ENCODE results near the gene NOC2L. TPM values are rescaled to one million over a fixed set of nuclear protein-coding genes. Genes with fewer than 3 reads are reported as not detected.

Gene NOC2L
- total and polyA plus RNA-seq, 12 donors = 38.3 to 64.8 (median 43.5) TPM

DNA sequence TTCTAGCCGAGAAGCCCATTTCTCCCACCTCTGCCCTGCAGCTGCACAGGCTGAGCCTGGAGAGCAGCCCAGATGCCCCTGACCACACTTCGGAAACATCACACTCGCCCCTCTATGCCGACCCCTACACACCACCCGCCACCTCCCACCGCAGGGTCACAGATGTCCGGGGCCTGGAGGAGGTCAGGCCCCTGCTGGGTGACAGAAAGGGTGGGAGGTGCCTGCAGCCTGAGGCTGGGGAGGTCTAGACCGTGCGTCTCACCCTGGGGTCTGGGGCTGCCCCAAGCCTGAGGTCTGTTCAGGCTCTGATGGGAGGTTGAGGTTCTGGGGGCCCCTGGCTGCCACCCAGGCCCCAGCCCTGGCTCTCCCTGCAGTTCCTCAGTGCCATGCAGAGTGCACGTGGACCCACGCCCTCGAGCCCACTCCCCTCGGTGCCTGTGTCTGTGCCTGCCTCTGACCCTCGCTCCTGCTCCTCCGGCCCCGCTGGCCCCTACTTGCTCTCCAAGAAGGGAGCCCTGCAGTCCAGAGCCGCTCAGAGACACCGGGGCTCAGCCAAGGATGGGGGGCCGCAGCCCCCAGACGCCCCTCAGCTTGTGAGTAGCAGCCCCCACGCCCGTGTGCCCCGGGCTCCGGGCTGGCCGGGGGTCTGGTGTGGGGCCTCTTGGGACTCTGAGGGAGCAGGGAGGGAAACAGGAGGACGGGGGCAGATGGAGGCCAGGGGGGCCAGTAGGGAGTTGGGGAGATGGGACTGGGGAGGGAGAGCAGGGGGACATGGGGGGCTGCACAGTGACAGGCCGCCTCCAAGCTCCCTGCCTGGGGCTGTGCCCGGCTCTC is 14.6 kb upstream of the NOC2L start:
- ATAC-seq = peak in 5 of 8 donors; percentile 2 to 9 (median 4)
- WGBS, 2 donors = 65 to 78% methylated on average over 27 to 28 of the region's 28 CpGs
- TF ChIP-seq, protein P1, sequence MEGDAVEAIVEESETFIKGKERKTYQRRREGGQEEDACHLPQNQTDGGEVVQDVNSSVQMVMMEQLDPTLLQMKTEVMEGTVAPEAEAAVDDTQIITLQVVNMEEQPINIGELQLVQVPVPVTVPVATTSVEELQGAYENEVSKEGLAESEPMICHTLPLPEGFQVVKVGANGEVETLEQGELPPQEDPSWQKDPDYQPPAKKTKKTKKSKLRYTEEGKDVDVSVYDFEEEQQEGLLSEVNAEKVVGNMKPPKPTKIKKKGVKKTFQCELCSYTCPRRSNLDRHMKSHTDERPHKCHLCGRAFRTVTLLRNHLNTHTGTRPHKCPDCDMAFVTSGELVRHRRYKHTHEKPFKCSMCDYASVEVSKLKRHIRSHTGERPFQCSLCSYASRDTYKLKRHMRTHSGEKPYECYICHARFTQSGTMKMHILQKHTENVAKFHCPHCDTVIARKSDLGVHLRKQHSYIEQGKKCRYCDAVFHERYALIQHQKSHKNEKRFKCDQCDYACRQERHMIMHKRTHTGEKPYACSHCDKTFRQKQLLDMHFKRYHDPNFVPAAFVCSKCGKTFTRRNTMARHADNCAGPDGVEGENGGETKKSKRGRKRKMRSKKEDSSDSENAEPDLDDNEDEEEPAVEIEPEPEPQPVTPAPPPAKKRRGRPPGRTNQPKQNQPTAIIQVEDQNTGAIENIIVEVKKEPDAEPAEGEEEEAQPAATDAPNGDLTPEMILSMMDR (IDR thresholded peaks at IDR 0.05) = no peak
- DNase-seq = peak in 1 of 2 donors; percentile 27
- Histone ChIP-seq H3K9me3 (no peaks in the 10 kb centered on the region), H3K4me3 (no peak overlapping the region), H3K27ac (peak overlapping the region in 5 of 10 donors; percentile 4 to 50 (median 39)), H3K27me3 (peaks cover 14 to 78% (median 61%) of the 10 kb centered on the region in 7 donors), H3K36me3 (peaks cover 0 to 1% (median 0%) of the 10 kb centered on the region in 9 donors), H3K4me1 (peaks cover 0 to 39% (median 7%) of the 10 kb centered on the region in 9 donors)
- intact Hi-C loops (cut with DNase I) = no loop called here

DNA sequence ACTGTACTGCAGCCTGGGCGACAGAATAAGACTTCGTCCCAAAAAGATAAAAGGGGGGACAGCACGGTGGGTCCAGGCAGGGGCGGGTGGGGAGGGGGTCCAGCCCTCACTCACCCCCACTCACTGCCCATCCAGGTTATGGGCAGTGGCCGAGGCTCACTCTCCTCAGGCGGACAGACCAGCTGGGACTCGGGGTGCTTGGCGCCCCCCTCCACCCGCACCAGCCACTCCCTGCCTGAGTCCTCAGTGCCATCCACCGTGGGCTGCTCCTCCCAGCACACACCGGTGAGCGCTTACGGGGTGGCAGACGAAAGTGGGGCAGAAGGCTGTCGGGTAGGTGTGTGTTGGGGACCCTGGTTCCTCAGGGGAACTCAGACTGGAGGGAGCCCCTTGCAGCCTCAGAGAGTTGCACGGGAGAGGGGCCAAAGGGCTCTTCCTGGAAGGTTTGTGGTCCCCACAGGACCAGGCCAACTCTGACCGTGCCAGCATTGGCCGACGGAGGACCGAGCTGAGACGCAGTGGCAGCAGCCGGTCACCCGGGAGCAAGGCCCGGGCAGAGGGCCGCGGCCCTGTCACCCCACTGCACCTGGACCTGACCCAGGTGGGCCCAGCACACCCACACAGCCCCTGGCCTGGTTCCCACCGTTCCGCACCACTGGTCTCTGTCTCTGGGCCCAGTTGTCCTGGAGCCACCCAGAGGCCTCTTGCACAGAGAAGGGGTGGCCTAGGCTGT is 13.8 kb upstream of the NOC2L start:
- ATAC-seq = peak; percentile 11 to 27 (median 20)
- Histone ChIP-seq H3K27ac (peak overlapping the region in 5 of 10 donors; percentile 4 to 50 (median 39)), H3K9me3 (no peaks in the 10 kb centered on the region), H3K4me3 (no peak overlapping the region), H3K27me3 (peaks cover 14 to 84% (median 69%) of the 10 kb centered on the region in 7 donors), H3K4me1 (peaks cover 0 to 35% (median 7%) of the 10 kb centered on the region in 9 donors), H3K36me3 (no peaks in the 10 kb centered on the region)
- TF ChIP-seq, protein P1 (IDR thresholded peaks at IDR 0.05) = no peak
- DNase-seq = peak in 1 of 2 donors; percentile 39
- whole genome bisulfite sequencing, 2 donors = 66 to 73% methylated on average over 28 of the region's 28 CpGs
- intact Hi-C loops (cut with DNase I) = loop anchor here in 1 of 10 donors (1.0 kb wide), 1 partner anchor 29 kb away; no protein-coding TSS in a partner anchor

DNA sequence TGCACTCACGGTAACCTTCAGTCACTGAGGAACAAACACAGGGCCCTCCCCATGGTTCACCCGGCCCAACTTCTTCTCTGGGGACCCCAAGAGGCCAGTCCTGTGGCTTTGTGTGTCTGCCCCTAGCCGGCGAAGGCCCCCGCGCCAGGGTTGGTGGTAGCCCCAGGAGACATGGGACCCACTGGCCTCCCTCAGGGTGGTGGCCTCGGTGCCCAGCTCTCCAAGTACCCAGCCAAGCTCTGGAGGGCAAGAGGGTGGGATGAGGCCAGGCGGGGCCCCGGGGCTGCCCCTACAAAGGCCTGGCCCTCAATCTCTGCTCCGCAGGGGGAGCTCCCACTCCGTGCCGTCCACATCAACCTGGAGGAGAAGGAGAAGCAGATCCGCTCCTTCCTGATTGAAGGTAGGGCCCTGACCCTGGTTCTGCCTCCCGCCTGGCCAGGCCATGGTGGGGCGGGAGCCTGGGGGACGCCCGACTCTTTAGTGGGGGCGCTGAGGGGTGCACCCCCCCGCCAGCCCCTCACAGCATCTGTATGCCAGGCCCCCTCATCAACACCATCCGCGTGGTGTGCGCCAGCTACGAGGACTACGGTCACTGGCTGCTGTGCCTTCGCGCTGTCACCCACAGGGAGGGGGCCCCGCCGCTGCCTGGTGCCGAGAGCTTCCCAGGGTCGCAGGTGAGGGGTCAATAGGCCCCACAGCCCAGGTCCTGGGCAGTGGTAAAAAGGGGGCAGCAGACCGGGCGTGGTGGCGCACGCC is 12.9 kb upstream of the NOC2L start:
- no peaks in the 10 kb centered on the region for H3K9me3 ChIP-seq
- peaks cover 14 to 91% (median 78%) of the 10 kb centered on the region in 7 donors for H3K27me3 ChIP-seq
- peak in 3 of 8 donors; percentile 0 to 5 (median 1) for ATAC-seq
- H3K4me3 ChIP-seq = no peak overlapping the region
- H3K27ac ChIP-seq = no peak overlapping the region
- 79% methylated on average over 34 of the region's 34 CpGs for WGBS, 2 donors
- intact Hi-C loops (cut with DNase I) = loop anchor here in 1 of 10 donors (1.0 kb wide), 1 partner anchor 30 kb away; no protein-coding TSS in a partner anchor
- H3K4me1 ChIP-seq = peaks cover 3 to 41% (median 12%) of the 10 kb centered on the region in 9 donors
- TF ChIP-seq, protein P1 (IDR thresholded peaks at IDR 0.05) = no peak
- no peaks in the 10 kb centered on the region for H3K36me3 ChIP-seq
- no peak for DNase-seq
